Measurements from ENCODE around the gene NEU2.

DNA sequence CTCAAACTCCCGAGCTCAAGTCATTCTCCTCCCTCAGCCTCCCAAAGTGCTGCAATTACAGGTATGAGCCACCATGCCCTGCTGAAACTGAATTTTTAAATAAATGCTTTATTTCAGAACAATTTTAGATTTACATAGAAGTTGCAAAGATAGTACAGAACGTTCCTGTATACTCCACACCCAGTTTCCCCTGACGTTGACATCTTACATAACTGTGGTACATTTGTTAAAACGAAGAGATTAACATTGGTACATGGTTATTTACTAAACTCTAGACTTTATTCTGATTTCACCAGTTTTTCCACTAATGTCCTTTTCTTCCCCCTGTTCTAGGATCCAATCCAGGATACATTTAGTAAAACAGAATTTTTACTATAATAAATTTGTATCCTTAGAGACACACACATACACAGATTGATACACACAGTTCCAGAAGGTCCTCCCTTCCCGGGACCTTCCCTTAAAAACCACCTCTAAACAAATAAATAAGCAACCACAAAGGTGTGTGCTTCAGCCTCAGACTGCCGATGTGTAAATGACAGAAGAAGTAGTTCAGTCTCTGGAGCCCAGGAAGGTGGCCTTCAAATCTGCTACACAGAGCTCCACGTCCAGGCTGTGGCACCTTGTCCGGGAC, 6.9 kb downstream of the NEU2 start:
- TF ChIP-seq POLR2A (IDR thresholded peaks at IDR 0.05): no peak
- no peak for TF ChIP-seq CTCF (IDR thresholded peaks at IDR 0.05)
- no peak for TF ChIP-seq POLR2AphosphoS5 (IDR thresholded peaks at IDR 0.05)

All from upper lobe of left lung (tissue), 4 donors.